GM10248 (cell line): ENCODE data around the gene CLASRP.

Experiments
- CTCF ChIA-PET: fragments of 300-600 bp; sonication (Branson Sonifier 250); formaldehyde crosslinking; extraction: SDS; loops from one replicate; lab custom pipeline; 2021; ENCODE audit warnings: antibody characterized with exemption; lab: Yijun Ruan, JAX
- POLR2A ChIA-PET: fragments of 350-650 bp; sonication (Branson Sonifier 250); formaldehyde crosslinking; extraction: SDS; loops from one replicate; lab custom pipeline; 2020; ENCODE audit warnings: antibody characterized with exemption; lab: Yijun Ruan, JAX
- DNase-seq: peaks from one replicate; pipeline ENCODE4 v3.0.0; 2012; ENCODE audit errors: extremely low spot score
- CTCF ChIP-seq: IDR thresholded peaks from 2 replicates; pipeline ENCODE4 v1.5.1; 2012; ENCODE audit warnings: mild to moderate bottlenecking, low read depth; ENCODE audit errors: extremely low read depth, missing control alignments, control extremely low read depth

Gene CLASRP

GRCh38 chr19:45107621-45108150 is 68.8 kb downstream of the CLASRP start:
- no peak for TF ChIP-seq CTCF
- ChIA-PET POLR2A (no interaction called here), CTCF (interaction anchor here (1.0 kb wide), 1 partner anchor 48 kb away, joined by 3 read pairs; no protein-coding TSS in a partner anchor)
- no peak for DNase-seq

GRCh38 chr19:45110851-45111266 is 72.0 kb downstream of the CLASRP start:
- TF ChIP-seq CTCF, result no peak
- ChIA-PET CTCF (interaction anchor here (1.2 kb wide), 2 partner anchors 15 to 16 kb away, joined by 3 read pairs; no protein-coding TSS in a partner anchor), POLR2A (no interaction called here)
- DNase-seq, result no peak

GRCh38 chr19:45112111-45112827 is 73.4 kb downstream of the CLASRP start:
- ChIA-PET POLR2A (no interaction called here), CTCF (interaction anchor here (1.6 to 2.6 kb wide), 2 partner anchors 10 to 13 kb away, joined by 8 to 15 read pairs; no protein-coding TSS in a partner anchor)
- no peak for DNase-seq
- TF ChIP-seq CTCF, result no peak

- no peak for TF ChIP-seq CTCF
- DNase-seq, result no peak
Measured at GRCh38 chr19:45113628-45114027, 74.8 kb downstream of the CLASRP start.

GRCh38 chr19:45114116-45114515 is 75.3 kb downstream of the CLASRP start:
- DNase-seq, result no peak
- TF ChIP-seq CTCF, result no peak
- ChIA-PET POLR2A (interaction anchor here (0.8 kb wide), 1 partner anchor 478 kb away, joined by 3 read pairs; no protein-coding TSS in a partner anchor), CTCF (interaction anchor here (2.6 kb wide), 1 partner anchor 12 kb away, joined by 15 read pairs; no protein-coding TSS in a partner anchor)

More at GRCh38 chr19:45113628-45114027, 74.8 kb downstream of the CLASRP start:
- ChIA-PET POLR2A (interaction anchor here (0.8 kb wide), 1 partner anchor 478 kb away, joined by 3 read pairs; no protein-coding TSS in a partner anchor), CTCF (interaction anchor here (1.6 to 2.6 kb wide), 2 partner anchors 11 to 12 kb away, joined by 8 to 15 read pairs; no protein-coding TSS in a partner anchor)

GRCh38 chr19:45115809-45116615 is 77.2 kb downstream of the CLASRP start:
- no peak for TF ChIP-seq CTCF
- DNase-seq, result no peak
- CTCF ChIA-PET, result interaction anchor here (1.6 to 3.1 kb wide), 2 partner anchors 10 to 49 kb away, joined by 3 to 19 read pairs; no protein-coding TSS in a partner anchor
- POLR2A ChIA-PET, result no interaction called here
